Femur (tissue), 1 donor: ENCODE results near the gene APOL4.

Experiments
- DNase-seq: peaks from one replicate; pipeline ENCODE4 v3.0.0-alpha.2; 2017

The APOL4 gene

DNA sequence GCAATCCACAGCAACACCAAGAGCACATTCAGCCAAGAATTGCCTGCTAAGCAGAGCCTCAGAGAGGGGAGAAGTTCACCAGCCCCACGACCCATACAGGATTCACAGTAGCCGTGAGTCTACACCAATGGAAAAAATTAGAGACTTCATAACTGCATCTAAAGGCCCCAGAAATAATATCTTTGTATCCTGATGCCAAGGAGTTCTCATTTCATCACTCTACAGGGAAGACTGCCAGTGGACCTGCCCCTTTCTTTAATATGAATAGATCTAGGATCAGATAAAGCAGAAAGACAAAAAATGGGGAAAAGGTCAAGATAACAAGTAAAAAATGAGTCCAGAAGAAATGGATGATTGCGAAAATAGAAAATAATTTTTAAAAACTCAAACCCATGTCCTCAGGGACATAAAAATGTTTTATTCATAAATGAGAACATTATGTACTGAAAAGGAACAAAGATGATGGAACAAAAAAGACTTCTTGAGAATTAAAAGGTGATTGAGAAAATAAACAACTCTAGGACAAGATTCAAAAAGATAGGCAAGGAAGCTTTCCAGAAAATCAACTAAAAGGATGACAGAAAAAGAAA lies 50.5 kb downstream of the APOL4 start:
- DNase-seq, result no peak

GRCh38 chr22:36149441-36149840 lies 52.2 kb downstream of the APOL4 start:
- no peak for DNase-seq

GRCh38 chr22:36148411-36148810 lies 53.2 kb downstream of the APOL4 start:
- no peak for DNase-seq

GRCh38 chr22:36147196-36147791 lies 54.3 kb downstream of the APOL4 start:
- DNase-seq, result no peak

GRCh38 chr22:36145881-36146280 lies 55.7 kb downstream of the APOL4 start:
- no peak for DNase-seq

DNA sequence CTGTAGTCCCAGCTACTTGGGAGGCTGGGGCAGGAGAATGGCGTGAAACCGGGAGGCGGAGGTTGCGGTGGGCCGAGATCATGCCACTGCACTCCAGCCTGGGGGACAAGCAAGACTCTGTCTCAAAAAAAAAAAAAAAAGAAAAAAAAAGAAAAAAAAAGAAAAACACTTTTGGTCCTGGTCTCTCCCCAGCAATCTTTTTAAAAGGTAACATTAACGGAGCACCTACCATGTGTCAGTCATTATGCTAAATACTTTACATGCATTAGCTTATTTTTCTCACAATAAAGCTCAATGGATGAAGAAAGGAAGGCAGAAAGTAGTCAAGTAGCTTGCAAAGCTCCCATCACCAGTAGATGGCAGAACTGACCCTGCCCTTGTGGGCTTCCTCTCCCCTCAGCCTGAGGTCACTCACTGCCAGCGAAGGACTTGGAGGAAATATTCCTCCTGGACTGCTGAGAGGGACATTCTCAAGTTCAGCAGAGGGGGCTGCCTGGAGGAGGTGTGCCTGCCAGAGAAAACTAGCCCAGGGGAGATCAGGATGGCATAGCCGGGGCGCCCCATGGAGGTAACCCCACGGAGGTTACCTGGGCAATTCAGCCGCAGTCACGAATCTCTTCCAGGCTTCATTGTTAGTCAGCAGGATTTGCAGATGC lies 56.6 kb downstream of the APOL4 start:
- DNase-seq, result peak; percentile 84

DNA sequence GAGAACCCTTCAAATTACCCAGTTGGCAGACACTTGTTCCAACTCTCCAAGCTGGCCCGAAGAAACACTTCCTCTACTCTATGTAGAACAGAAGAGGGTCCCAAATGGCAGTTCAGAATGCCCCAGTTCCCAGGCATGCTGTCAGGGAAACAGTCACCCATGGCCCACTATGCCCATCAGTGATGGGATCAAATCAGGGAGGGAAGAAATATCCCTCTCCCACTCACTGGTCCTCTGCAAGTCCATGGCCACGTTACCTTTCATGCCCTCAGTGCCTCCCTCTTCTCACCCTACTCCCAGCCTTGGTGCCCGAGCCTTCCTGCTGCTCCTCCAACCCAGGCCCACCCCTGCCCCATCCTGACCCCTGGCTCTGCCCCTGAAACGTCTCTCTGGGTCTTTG lies 57.7 kb downstream of the APOL4 start:
- DNase-seq, result no peak

- DNase-seq, result no peak
These were observed 58.4 kb downstream of the APOL4 start for GRCh38 chr22:36143066-36143815.

- no peak for DNase-seq
These were observed 60.1 kb downstream of the APOL4 start for GRCh38 chr22:36141481-36141880.
